Measurements from ENCODE around the gene PERCC1. TPM values are rescaled to one million over a fixed set of nuclear protein-coding genes. Genes with fewer than 3 reads are reported as not detected.

PERCC1 gene
- total RNA-seq, 8 experiments from 2014 or later, result 0.29 to 1.2 (median 0.46) TPM; not detected in 4

DNA sequence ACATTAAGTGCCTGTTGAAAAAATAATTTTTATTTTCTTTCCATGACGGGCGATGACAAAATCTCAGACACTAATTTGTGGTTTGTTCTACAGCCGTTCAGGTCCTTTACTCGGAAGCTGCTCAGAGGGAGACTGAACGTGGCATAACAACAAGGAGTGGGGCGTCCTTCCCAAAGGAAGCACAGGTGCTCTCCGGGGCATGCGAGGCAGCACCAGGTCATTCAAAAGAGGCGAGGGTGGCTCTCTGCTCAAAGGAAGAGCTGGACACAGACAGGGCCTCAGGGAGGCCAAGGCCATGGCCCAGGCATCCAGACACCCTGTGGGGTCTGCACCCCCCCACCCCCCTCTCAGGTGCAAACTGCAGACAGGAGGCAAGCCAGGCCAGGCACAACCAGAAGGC lies 32.5 kb upstream of the PERCC1 start:
- WGBS, 10 experiments, result 83 to 100% (median 86%) methylated on average over 1 to 8 of the region's 9 CpGs; no CpG with 5 or more reads in 3 of the 10 experiments

DNA sequence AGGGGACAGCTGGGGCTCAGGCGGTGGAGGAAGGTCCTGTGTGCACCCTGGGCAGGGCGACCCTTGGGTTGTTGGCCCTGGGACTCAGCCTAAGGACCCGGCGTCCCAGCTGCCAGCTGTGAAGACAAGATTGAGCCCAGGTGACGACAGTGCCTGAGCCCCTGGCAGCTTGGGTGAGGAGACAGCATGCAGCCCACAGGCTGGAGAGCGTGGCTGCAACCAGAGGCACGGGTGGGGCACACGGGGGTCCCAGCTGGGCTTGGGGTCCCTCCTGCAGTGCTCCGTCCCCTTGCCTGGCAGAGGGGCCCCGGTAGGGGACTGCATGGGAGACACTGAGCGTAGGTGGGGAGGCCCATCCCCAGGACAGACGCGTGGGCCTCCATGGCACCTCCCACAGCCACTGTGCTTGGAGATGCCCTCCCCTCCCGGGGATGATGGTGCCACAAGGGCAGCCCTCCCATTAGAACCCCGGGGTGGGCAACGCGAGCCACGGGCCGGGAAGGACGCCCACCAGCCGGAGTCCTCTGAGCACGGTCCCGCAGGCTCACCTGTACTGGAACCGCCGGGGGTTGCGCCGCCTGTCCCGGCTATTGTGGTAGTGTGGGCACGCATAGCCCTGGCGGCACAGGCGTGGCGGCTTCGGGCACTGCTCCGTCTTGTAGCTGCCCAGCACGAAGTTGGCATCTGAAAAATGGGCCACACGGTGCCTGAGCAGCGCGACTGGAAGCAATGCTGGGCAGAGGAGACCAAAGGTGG lies 31.9 kb upstream of the PERCC1 start:
- Histone ChIP-seq H3K4me1 (replicated peaks in 1 of 2) (no peaks in the 10 kb centered on the region), H3K27ac (no peak overlapping the region), H3K4me3 (no peak overlapping the region)
- peak in 3 of 8 experiments; percentile 17 to 27 (median 19) for ATAC-seq (replicated peaks in 6 of 8)
- WGBS, 10 experiments, result 96 to 100% (median 100%) methylated on average over 1 to 14 of the region's 38 CpGs; no CpG with 5 or more reads in 7 of the 10 experiments
- in situ Hi-C loops (cut with MboI; ENCODE audit: low pct_unique_long_range_greater_than_20kb in 2 of 9, low sequenced_read_pairs in 9 of 9, unreplicated experiment in 9 of 9), result no loop called here

More for the DNA sequence above, 32.5 kb upstream of the PERCC1 start:
- ATAC-seq (replicated peaks in 6 of 8), result no peak
- no peak overlapping the region for H3K27ac ChIP-seq
- H3K4me3 ChIP-seq, result no peak overlapping the region
- no peaks in the 10 kb centered on the region for H3K4me1 ChIP-seq (replicated peaks in 1 of 2)
- in situ Hi-C loops (cut with MboI; ENCODE audit: low pct_unique_long_range_greater_than_20kb in 2 of 9, low sequenced_read_pairs in 9 of 9, unreplicated experiment in 9 of 9), result no loop called here

- WGBS, 10 experiments, result 100% methylated on average over 1 to 2 of the region's 29 CpGs; no CpG with 5 or more reads in 8 of the 10 experiments
- no peak for ATAC-seq (replicated peaks in 6 of 8)
- Histone ChIP-seq H3K4me1 (replicated peaks in 1 of 2) (no peaks in the 10 kb centered on the region), H3K4me3 (no peak overlapping the region), H3K27ac (no peak overlapping the region)
- in situ Hi-C loops (cut with MboI; ENCODE audit: low pct_unique_long_range_greater_than_20kb in 2 of 9, low sequenced_read_pairs in 9 of 9, unreplicated experiment in 9 of 9), result no loop called here
Observed at GRCh38 chr16:1401061-1401757, 29.7 kb upstream of the PERCC1 start.

GRCh38 chr16:1401758-1402154 lies 29.1 kb upstream of the PERCC1 start:
- Histone ChIP-seq H3K4me3 (no peak overlapping the region), H3K4me1 (replicated peaks in 1 of 2) (no peaks in the 10 kb centered on the region), H3K27ac (no peak overlapping the region)
- ATAC-seq (replicated peaks in 6 of 8), result no peak
- WGBS, 10 experiments, result 55 to 100% (median 95%) methylated on average over 2 to 8 of the region's 13 CpGs; no CpG with 5 or more reads in 3 of the 10 experiments
- in situ Hi-C loops (cut with MboI; ENCODE audit: low pct_unique_long_range_greater_than_20kb in 2 of 9, low sequenced_read_pairs in 9 of 9, unreplicated experiment in 9 of 9), result no loop called here

DNA sequence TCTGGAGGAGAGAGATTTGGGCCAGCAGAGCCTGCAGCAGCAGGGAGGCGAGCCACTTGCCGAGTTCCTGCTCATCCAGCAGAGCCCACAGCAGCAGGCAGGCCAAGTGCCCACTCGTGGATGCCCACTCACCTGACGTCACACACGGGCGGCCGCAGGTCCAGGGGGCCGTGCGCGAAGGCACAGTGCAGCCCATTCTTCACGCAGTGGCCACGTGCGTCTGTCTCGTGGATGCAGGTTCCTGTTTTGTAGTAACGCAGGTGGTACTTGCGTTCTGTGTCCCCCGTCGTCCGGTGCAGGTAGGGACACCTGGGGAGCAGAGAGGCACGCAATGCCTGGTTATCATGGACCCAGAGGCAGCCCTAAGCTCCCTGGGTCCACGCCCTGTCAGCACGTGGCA lies 27.8 kb upstream of the PERCC1 start:
- no peak for ATAC-seq (replicated peaks in 6 of 8)
- no peak overlapping the region for H3K4me3 ChIP-seq
- in situ Hi-C loops (cut with MboI; ENCODE audit: low pct_unique_long_range_greater_than_20kb in 2 of 9, low sequenced_read_pairs in 9 of 9, unreplicated experiment in 9 of 9), result no loop called here
- 78 to 98% (median 87%) methylated on average over 1 to 13 of the region's 22 CpGs; no CpG with 5 or more reads in 4 of the 10 experiments for WGBS, 10 experiments
- peaks cover 0 to 3% of the 10 kb centered on the region in 2 donors for H3K4me1 ChIP-seq (replicated peaks in 1 of 2)
- no peak overlapping the region for H3K27ac ChIP-seq

DNA sequence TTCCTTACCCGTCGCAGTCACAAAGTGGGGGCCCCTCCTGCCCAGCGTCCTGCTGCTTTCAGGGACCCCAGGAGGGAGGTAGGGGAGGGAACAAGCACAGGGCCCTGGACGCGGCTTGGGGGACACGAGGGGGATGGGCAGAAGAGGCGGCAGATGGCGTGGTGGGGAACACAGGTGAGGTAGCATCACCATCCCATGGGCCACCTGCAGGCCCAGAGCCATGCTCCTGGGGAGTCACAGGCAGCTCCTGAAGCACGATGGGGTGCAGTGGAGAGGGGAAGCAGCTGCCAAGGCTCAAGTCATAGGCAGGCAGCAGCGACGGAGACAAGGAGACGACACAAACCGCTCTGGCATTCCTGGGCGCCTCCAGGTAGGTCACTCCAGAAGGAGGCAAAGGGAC lies 27.1 kb upstream of the PERCC1 start:
- ATAC-seq (replicated peaks in 6 of 8), result no peak

DNA sequence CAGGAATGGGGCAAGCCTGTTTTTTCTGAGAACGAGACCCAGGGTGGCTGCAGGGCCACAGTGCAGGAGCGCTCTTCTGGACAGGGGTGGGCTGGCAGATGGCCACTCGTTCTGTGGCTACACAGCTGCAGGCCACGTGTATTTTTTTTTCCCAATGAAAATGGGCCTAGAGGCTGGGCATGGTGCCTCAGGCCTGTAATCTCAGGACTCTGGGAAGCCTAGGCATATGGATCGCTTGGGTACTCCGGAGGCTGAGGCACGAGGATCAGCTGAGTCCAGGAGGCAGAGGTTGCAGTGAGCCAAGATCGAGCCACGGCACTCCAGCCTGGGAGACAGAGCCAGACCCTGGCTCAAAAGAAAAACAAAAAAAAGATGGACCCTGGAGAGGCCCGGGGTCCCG lies 23.1 kb upstream of the PERCC1 start:
- Histone ChIP-seq H3K27ac (peak overlapping the region in 1 of 2 donors; percentile 9), H3K4me3 (peak overlapping the region; percentile 54 to 81 (median 68)), H3K4me1 (replicated peaks in 1 of 2) (peaks cover 7% of the 10 kb centered on the region in 2 donors)
- ATAC-seq (replicated peaks in 6 of 8), result peak in 6 of 8 experiments; percentile 59 to 66 (median 63)
- 33 to 49% (median 35%) methylated on average over 3 to 4 of the region's 11 CpGs; no CpG with 5 or more reads in 7 of the 10 experiments for WGBS, 10 experiments
- in situ Hi-C loops (cut with MboI; ENCODE audit: low pct_unique_long_range_greater_than_20kb in 2 of 9, low sequenced_read_pairs in 9 of 9, unreplicated experiment in 9 of 9), result no loop called here

More for the DNA sequence above, 27.1 kb upstream of the PERCC1 start:
- WGBS, 10 experiments, result 76 to 94% (median 92%) methylated on average over 2 to 6 of the region's 14 CpGs; no CpG with 5 or more reads in 7 of the 10 experiments
- in situ Hi-C loops (cut with MboI; ENCODE audit: low pct_unique_long_range_greater_than_20kb in 2 of 9, low sequenced_read_pairs in 9 of 9, unreplicated experiment in 9 of 9), result no loop called here
- peaks cover 1 to 4% of the 10 kb centered on the region in 2 donors for H3K4me1 ChIP-seq (replicated peaks in 1 of 2)
- no peak overlapping the region for H3K4me3 ChIP-seq
- no peak overlapping the region for H3K27ac ChIP-seq

- in situ Hi-C loops (cut with MboI; ENCODE audit: low pct_unique_long_range_greater_than_20kb in 2 of 9, low sequenced_read_pairs in 9 of 9, unreplicated experiment in 9 of 9), result no loop called here
- Histone ChIP-seq H3K4me1 (replicated peaks in 1 of 2) (peaks cover 7% of the 10 kb centered on the region in 2 donors), H3K27ac (peak overlapping the region; percentile 71 to 79), H3K4me3 (peak overlapping the region; percentile 54 to 81 (median 68))
- 0 to 3% (median 0%) methylated on average over 1 to 5 of the region's 42 CpGs; no CpG with 5 or more reads in 7 of the 10 experiments for WGBS, 10 experiments
- peak; percentile 89 to 95 (median 93) for ATAC-seq (replicated peaks in 6 of 8)
Observed at GRCh38 chr16:1408171-1408837, 22.6 kb upstream of the PERCC1 start.

DNA sequence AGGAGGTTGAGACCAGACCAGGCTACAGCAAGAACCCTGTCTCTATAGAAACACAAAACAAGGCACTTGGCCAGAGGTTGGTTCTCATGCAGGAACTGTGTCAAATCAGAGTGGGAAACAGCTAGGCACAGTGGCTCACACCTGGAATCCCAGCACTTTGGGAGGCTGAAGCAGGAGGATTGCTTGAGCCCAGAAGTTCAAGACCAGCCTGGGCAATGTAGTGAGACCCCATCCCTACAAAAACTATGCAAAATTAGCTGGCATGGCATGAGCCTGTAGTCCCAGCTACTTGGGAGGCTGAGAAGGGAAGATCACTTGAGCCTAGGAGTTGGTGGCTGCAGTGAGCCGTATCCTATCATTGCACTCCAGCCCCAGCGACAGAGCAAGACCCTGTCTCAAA lies 18.0 kb upstream of the PERCC1 start:
- Histone ChIP-seq H3K4me1 (replicated peaks in 1 of 2) (peaks cover 7 to 10% of the 10 kb centered on the region in 2 donors), H3K4me3 (no peak overlapping the region), H3K27ac (no peak overlapping the region)
- no peak for ATAC-seq (replicated peaks in 6 of 8)
- in situ Hi-C loops (cut with MboI; ENCODE audit: low pct_unique_long_range_greater_than_20kb in 2 of 9, low sequenced_read_pairs in 9 of 9, unreplicated experiment in 9 of 9), result no loop called here
- 80 to 100% methylated on average over 1 to 2 of the region's 2 CpGs; no CpG with 5 or more reads in 8 of the 10 experiments for WGBS, 10 experiments

GRCh38 chr16:1413684-1414531 lies 17.0 kb upstream of the PERCC1 start:
- H3K27ac ChIP-seq, result peak overlapping the region; percentile 65 to 87
- peak overlapping the region; percentile 63 to 100 (median 90) for H3K4me3 ChIP-seq
- ATAC-seq (replicated peaks in 6 of 8), result peak; percentile 33 to 70 (median 58)
- H3K4me1 ChIP-seq (replicated peaks in 1 of 2), result peaks cover 8 to 15% of the 10 kb centered on the region in 2 donors
- WGBS, 10 experiments, result 10 to 13% (median 11%) methylated on average over 2 to 10 of the region's 85 CpGs; no CpG with 5 or more reads in 7 of the 10 experiments
- in situ Hi-C loops (cut with MboI; ENCODE audit: low pct_unique_long_range_greater_than_20kb in 2 of 9, low sequenced_read_pairs in 9 of 9, unreplicated experiment in 9 of 9), result no loop called here

DNA sequence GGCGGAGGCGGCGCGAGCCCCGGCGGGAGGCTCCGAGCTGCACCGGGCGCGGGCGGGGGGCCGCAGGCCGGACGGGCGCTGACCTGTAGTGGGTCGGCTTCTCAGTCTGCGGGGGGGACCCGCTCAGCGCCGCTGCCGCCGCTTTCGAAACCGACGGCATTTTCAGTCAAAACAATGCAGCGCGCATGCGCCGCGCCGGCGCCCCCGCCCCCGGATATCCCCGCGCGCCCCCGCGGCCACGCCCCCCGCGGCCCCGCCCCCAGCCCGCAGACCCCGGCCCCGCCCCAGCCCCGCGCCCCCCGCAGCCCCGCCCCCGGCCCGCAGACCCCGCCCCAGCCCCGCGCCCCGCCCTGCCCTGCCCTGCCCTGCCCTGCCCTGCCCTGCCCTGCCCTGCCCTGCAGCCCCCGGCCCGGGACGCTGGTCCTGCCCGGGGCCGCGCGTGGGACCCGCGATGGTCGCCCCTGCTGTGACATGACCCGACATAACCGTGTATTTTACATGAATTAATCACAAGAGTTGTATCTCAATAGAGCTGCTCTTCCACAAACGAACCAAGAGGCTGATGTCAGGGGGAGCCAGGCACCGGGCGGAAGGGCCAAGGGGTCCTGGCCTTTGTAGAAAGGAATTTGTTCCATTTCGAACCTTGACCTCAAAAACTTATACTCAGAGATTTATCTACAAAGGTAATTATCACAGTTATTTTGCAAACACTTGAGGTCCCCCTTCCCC lies 16.2 kb upstream of the PERCC1 start, which contains the start of gene UNKL:
Gene UNKL, minus strand, starts transcription at position 173 of the 729 bp plus-strand sequence. Its CDS starts 13 bp downstream, at position 160.
- in situ Hi-C loops (cut with MboI; ENCODE audit: low pct_unique_long_range_greater_than_20kb in 2 of 9, low sequenced_read_pairs in 9 of 9, unreplicated experiment in 9 of 9), result no loop called here
- peak; percentile 16 to 79 (median 76) for ATAC-seq (replicated peaks in 6 of 8)
- H3K4me1 ChIP-seq (replicated peaks in 1 of 2), result peaks cover 10 to 19% of the 10 kb centered on the region in 2 donors
- peak within 1 kb of the TSS; percentile 63 to 100 (median 90) for H3K4me3 ChIP-seq
- 7 to 53% (median 34%) methylated on average over 3 to 6 of the region's 72 CpGs; no CpG with 5 or more reads in 6 of the 10 experiments for whole genome bisulfite sequencing, 10 experiments
- peak within 1 kb of the TSS; percentile 65 to 87 for H3K27ac ChIP-seq

Measured in motor neuron (in vitro differentiated cells).